Activated CD4-positive, alpha-beta T cell treated with anti-CD3 and anti-CD28 coated beads, Interleukin-2, amount 50 U/mL, for 48 hours (primary cell): ENCODE data around the gene GAL3ST3.
"Not testable (repeated sequence)": the region's sequence is repeated elsewhere in the genome, so short reads cannot be mapped to it uniquely, and the experiment has no call there.

Source experiments
- DNase-seq, 2 experiments: peaks; one replicate each; pipeline ENCODE4 v3.0.0-alpha.2; 2020

Gene GAL3ST3

GRCh38 chr11:66042996-66043906 is 5.7 kb downstream of the GAL3ST3 start:
- no peak for DNase-seq

GRCh38 chr11:66042227-66042995 is 6.5 kb downstream of the GAL3ST3 start:
- no peak for DNase-seq

GRCh38 chr11:66039765-66040164 is 9.2 kb downstream of the GAL3ST3 start:
- no peak for DNase-seq

GRCh38 chr11:66037327-66037726 is 11.6 kb downstream of the GAL3ST3 start:
- DNase-seq = no peak

- DNase-seq = no peak
Observed at GRCh38 chr11:66036334-66036710, 12.6 kb downstream of the GAL3ST3 start.

- DNase-seq = no peak
Observed at GRCh38 chr11:66035653-66036333, 13.2 kb downstream of the GAL3ST3 start.

- DNase-seq = no peak
Observed at GRCh38 chr11:66032957-66033735, 15.8 kb downstream of the GAL3ST3 start.

- no peak for DNase-seq
Observed at GRCh38 chr11:66026017-66026529, 22.9 kb downstream of the GAL3ST3 start, which contains the start of gene CATSPER1. Gene CATSPER1 (minus strand): TSS chr11:66026479. CDS start chr11:66026379, 100 bp downstream.

- DNase-seq = not testable (repeated sequence)
Observed at GRCh38 chr11:66023186-66023440, 25.8 kb downstream of the GAL3ST3 start.

GRCh38 chr11:66022401-66023185 is 26.4 kb downstream of the GAL3ST3 start:
- DNase-seq = peak; percentile 85 to 88

- peak in 1 of 2 experiments; percentile 36 for DNase-seq
Observed at GRCh38 chr11:66020618-66021357, 28.2 kb downstream of the GAL3ST3 start.

- no peak for DNase-seq
Observed at GRCh38 chr11:66020212-66020611, 28.7 kb downstream of the GAL3ST3 start.

- DNase-seq = no peak
Observed at GRCh38 chr11:66017321-66017720, 31.6 kb downstream of the GAL3ST3 start.

- DNase-seq = no peak
Observed at GRCh38 chr11:66016793-66017177, 32.2 kb downstream of the GAL3ST3 start.

GRCh38 chr11:66015936-66016792 is 32.8 kb downstream of the GAL3ST3 start:
- no peak for DNase-seq

- no peak for DNase-seq
Observed at GRCh38 chr11:66015454-66015881, 33.5 kb downstream of the GAL3ST3 start.

GRCh38 chr11:66014804-66015453 is 34.0 kb downstream of the GAL3ST3 start:
- no peak for DNase-seq

- no peak for DNase-seq
Observed at GRCh38 chr11:66013762-66014100, 35.2 kb downstream of the GAL3ST3 start.
